PC-3 (cell line): ENCODE data around the gene RBPMS2.

Experiments
- CTCF ChIP-seq: fragments of 300-600 bp; sonication (generic); conservative IDR thresholded peaks from 2 replicates; pipeline ENCODE4 v1.5.1; 2017; ENCODE audit warnings: antibody characterized with exemption, low read depth, mild to moderate bottlenecking, low read length
- EZH2 ChIP-seq: fragments of 300-600 bp; sonication (generic); IDR thresholded peaks from one replicate; pipeline ENCODE4 v1.6.1; 2017; ENCODE audit warnings: antibody characterized with exemption, mild to moderate bottlenecking, low read length; ENCODE audit not compliant: unreplicated experiment
- EZH2phosphoT487 ChIP-seq: fragments of 300-600 bp; sonication (generic); IDR thresholded peaks from 2 replicates; pipeline ENCODE4 v1.6.1; 2018; ENCODE audit warnings: mild to moderate bottlenecking, antibody characterized with exemption, low read length, borderline replicate concordance

- no peak for TF ChIP-seq EZH2phosphoT487
- no peak for TF ChIP-seq CTCF
- TF ChIP-seq EZH2: no peak
Observed at GRCh38 chr15:64763021-64763420, 12.4 kb downstream of the RBPMS2 start.
